ENCODE measurements around the gene DUSP19.
A peak's percentile ranks its signal among the peaks of the same experiment; 100 is the strongest.

The DUSP19 gene

GRCh38 chr2:183123117-183123958 lies 44.8 kb downstream of the DUSP19 start:
- H3K27ac ChIP-seq = peak overlapping the region; percentile 96
- TF ChIP-seq ZFX (IDR thresholded peaks at IDR 0.05) (no peak), CTCF (conservative IDR thresholded peaks at IDR 0.05) (no peak)

GRCh38 chr2:183123959-183124221 lies 45.3 kb downstream of the DUSP19 start:
- H3K27ac ChIP-seq = peak overlapping the region; percentile 96
- no peak for TF ChIP-seq ZFX (IDR thresholded peaks at IDR 0.05)
- TF ChIP-seq CTCF (conservative IDR thresholded peaks at IDR 0.05) = no peak

- TF ChIP-seq CTCF (conservative IDR thresholded peaks at IDR 0.05) (no peak), ZFX (IDR thresholded peaks at IDR 0.05) (no peak)
Observed at GRCh38 chr2:183124222-183124956, 45.8 kb downstream of the DUSP19 start, which contains the start of gene NUP35. Gene NUP35, plus strand, starts transcription at chr2:183124443. Its CDS starts 15 bp downstream, at chr2:183124458.

GRCh38 chr2:183124957-183125255 lies 46.4 kb downstream of the DUSP19 start:
- TF ChIP-seq ZFX (IDR thresholded peaks at IDR 0.05) = no peak
- no peak for TF ChIP-seq CTCF (conservative IDR thresholded peaks at IDR 0.05)
- peak overlapping the region; percentile 96 for H3K27ac ChIP-seq

More at GRCh38 chr2:183124222-183124956, 45.8 kb downstream of the DUSP19 start, which contains the start of gene NUP35:
- H3K27ac ChIP-seq = peak within 1 kb of the TSS; percentile 96

GRCh38 chr2:183125659-183126341 lies 47.3 kb downstream of the DUSP19 start:
- TF ChIP-seq ZFX (IDR thresholded peaks at IDR 0.05) = no peak
- no peak for TF ChIP-seq CTCF (conservative IDR thresholded peaks at IDR 0.05)
- peak overlapping the region; percentile 31 for H3K27ac ChIP-seq

- TF ChIP-seq ZFX (IDR thresholded peaks at IDR 0.05) (no peak), CTCF (conservative IDR thresholded peaks at IDR 0.05) (no peak)
- H3K27ac ChIP-seq = no peak overlapping the region
Observed at GRCh38 chr2:183126635-183127034, 48.1 kb downstream of the DUSP19 start.

- TF ChIP-seq ZFX (IDR thresholded peaks at IDR 0.05) (no peak), CTCF (conservative IDR thresholded peaks at IDR 0.05) (no peak)
- no peak overlapping the region for H3K27ac ChIP-seq
Observed at GRCh38 chr2:183134016-183134415, 55.5 kb downstream of the DUSP19 start.

All from C4-2B (cell line).